ENCODE data around the gene HLA-DQA2.
"Not testable (repeated sequence)": the region's sequence is repeated elsewhere in the genome, so short reads cannot be mapped to it uniquely, and the experiment has no call there.

The HLA-DQA2 gene

DNA sequence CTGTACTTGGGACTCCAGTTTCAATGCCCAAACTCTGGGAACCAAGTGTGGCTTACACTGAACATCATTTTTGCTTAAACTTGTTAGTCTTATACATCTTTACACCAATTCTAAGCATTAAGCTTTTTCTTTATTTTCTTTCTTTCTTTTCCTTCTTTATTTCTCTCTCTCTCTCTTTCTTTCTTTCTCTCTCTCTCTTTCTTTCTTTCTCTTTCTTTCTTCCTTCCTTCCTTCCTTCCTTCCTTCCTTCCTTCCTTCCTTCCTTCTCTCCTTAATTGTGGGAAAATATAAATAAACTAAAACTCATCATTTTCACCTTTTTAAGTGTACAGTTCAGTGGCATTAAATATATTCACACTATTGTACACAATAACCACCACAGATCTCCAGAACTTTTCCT is 31.6 kb upstream of the HLA-DQA2 start:
- TF ChIP-seq ARNT (IDR thresholded peaks at IDR 0.05) (no peak), HDGF (IDR thresholded peaks at IDR 0.05; ENCODE audit: borderline replicate concordance) (no peak), FOXA1 (IDR thresholded peaks at IDR 0.05) (no peak), L3MBTL2 (conservative IDR thresholded peaks at IDR 0.05) (no peak), LEF1 (IDR thresholded peaks at IDR 0.05; ENCODE audit: borderline replicate concordance) (no peak), SUZ12 (IDR thresholded peaks at IDR 0.05) (no peak), ELF4 (IDR thresholded peaks at IDR 0.05) (no peak), CTBP1 (IDR thresholded peaks at IDR 0.05; ENCODE audit: borderline replicate concordance) (no peak), TARDBP (IDR thresholded peaks at IDR 0.05) (no peak), FOXM1 (IDR thresholded peaks at IDR 0.05; ENCODE audit: borderline replicate concordance) (no peak), SP1 (IDR thresholded peaks at IDR 0.05) (no peak), NFRKB (IDR thresholded peaks at IDR 0.05) (no peak), FOXK2 (IDR thresholded peaks at IDR 0.05) (no peak), ZNF384 (IDR thresholded peaks at IDR 0.05) (no peak), BHLHE40 (IDR thresholded peaks at IDR 0.05; ENCODE audit: borderline replicate concordance) (no peak)
- TF ChIP-seq, protein P1, sequence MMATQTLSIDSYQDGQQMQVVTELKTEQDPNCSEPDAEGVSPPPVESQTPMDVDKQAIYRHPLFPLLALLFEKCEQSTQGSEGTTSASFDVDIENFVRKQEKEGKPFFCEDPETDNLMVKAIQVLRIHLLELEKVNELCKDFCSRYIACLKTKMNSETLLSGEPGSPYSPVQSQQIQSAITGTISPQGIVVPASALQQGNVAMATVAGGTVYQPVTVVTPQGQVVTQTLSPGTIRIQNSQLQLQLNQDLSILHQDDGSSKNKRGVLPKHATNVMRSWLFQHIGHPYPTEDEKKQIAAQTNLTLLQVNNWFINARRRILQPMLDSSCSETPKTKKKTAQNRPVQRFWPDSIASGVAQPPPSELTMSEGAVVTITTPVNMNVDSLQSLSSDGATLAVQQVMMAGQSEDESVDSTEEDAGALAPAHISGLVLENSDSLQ (IDR thresholded peaks at IDR 0.05): no peak
- ChIA-PET POLR2A (no interaction called here), CTCF (no interaction called here)
- DNase-seq (ENCODE audit: extremely low spot score): no peak

DNA sequence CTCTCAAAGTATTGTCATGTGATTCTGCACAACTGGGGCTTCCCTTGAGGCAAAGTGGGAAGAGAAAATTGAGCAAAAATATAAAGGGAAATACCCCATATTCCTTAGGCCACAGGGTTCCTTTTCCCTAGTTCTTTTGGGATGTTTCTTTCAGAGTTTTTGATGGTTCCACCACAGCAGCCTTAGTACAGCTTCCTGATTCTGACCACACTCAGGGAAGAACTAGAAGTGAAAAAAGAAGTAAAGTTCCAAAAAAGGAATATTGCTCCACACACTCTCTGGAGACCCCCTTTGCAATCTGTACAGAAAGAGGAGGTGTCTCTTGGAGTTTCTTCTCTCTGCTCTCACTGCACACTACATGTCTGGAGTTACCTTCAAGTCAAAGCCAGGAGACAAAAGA is 27.9 kb upstream of the HLA-DQA2 start:
- POLR2A ChIA-PET: interaction anchor here (0.9 kb wide), 1 partner anchor 259 kb away, joined by 3 read pairs; no protein-coding TSS in a partner anchor
- DNase-seq (ENCODE audit: extremely low spot score): no peak
- TF ChIP-seq ELF4 (IDR thresholded peaks at IDR 0.05) (no peak), FOXK2 (IDR thresholded peaks at IDR 0.05) (no peak), FOXA1 (IDR thresholded peaks at IDR 0.05) (no peak), ARNT (IDR thresholded peaks at IDR 0.05) (no peak), HDGF (IDR thresholded peaks at IDR 0.05; ENCODE audit: borderline replicate concordance) (no peak), BHLHE40 (IDR thresholded peaks at IDR 0.05; ENCODE audit: borderline replicate concordance) (no peak), TARDBP (IDR thresholded peaks at IDR 0.05) (no peak), L3MBTL2 (conservative IDR thresholded peaks at IDR 0.05) (no peak), SP1 (IDR thresholded peaks at IDR 0.05) (no peak), ZNF384 (IDR thresholded peaks at IDR 0.05) (no peak), NFRKB (IDR thresholded peaks at IDR 0.05) (no peak), LEF1 (IDR thresholded peaks at IDR 0.05; ENCODE audit: borderline replicate concordance) (no peak)
- CTCF ChIA-PET: no interaction called here

DNA sequence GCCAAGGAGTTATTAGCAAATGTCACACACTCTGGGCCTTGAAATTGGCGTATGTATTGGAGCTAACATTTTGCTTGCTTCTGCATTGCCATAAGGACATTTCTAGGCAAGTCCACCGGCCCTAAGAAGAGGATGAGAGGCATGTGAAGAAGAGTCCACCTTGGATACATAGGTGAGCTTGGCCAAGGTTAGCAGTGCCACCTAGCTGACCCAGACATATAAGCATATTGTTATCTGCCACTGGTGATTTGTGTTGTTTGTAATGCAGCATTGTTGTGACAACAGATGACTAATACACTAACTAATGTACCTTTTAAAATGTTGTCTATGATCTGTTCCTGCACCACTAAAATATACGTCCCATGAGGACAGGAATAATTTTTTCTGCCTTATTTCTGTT is 24.8 kb upstream of the HLA-DQA2 start:
- TF ChIP-seq NFRKB (IDR thresholded peaks at IDR 0.05) (no peak), FOXM1 (IDR thresholded peaks at IDR 0.05; ENCODE audit: borderline replicate concordance) (no peak), BHLHE40 (IDR thresholded peaks at IDR 0.05; ENCODE audit: borderline replicate concordance) (no peak), ZNF384 (IDR thresholded peaks at IDR 0.05) (no peak), FOXK2 (IDR thresholded peaks at IDR 0.05) (no peak), LEF1 (IDR thresholded peaks at IDR 0.05; ENCODE audit: borderline replicate concordance) (no peak), CTBP1 (IDR thresholded peaks at IDR 0.05; ENCODE audit: borderline replicate concordance) (no peak), L3MBTL2 (conservative IDR thresholded peaks at IDR 0.05) (no peak), FOXA1 (IDR thresholded peaks at IDR 0.05) (no peak), SUZ12 (IDR thresholded peaks at IDR 0.05) (no peak), ELF4 (IDR thresholded peaks at IDR 0.05) (no peak)
- TF ChIP-seq, protein P1 (IDR thresholded peaks at IDR 0.05): no peak
- no peak for DNase-seq (ENCODE audit: extremely low spot score)
- POLR2A ChIA-PET: no interaction called here
- CTCF ChIA-PET: no interaction called here

DNA sequence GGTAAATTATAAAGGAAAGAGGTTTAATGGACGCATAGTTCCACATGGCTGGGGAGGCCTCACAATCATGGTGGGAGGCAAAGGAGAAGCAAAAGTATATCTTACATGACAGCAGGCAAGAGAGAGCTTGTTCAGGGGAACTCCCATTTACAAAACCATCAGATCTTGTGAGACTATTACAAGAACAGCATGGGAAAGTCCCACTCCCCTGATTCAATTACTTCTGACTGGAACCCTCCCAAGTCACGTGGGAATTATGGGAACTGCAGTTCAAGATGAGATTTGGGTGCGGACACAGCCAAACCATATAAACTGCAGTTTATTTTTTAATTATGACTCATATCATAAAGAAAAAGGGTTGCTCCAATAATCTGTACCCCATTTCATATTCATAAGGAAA is 22.3 kb upstream of the HLA-DQA2 start:
- TF ChIP-seq L3MBTL2 (conservative IDR thresholded peaks at IDR 0.05): no peak
- POLR2A ChIA-PET: no interaction called here

DNA sequence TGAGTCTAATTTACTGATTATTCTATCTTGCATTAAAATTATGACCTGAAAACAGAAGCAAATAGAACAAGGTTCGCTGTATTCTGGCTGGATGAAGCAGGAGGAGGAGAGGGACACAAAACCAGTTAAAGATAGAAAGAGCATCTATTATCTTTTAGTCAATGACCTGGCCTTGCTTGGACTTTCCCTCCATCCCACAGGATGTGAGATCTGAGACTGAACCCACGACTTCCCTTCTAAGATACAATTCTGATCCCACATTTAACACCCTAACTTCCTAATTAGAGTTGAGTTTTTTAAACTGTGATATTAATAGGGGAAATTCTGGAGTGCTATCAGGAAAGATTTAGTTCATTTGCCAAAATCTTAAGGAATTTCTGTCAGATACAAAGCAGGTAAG is 3.1 kb upstream of the HLA-DQA2 start:
- DNase-seq (ENCODE audit: extremely low spot score): no peak
- POLR2A ChIA-PET: no interaction called here
- TF ChIP-seq BHLHE40 (IDR thresholded peaks at IDR 0.05; ENCODE audit: borderline replicate concordance) (no peak), ZNF384 (IDR thresholded peaks at IDR 0.05) (no peak)
- CTCF ChIA-PET: interaction anchor here (0.9 kb wide), 1 partner anchor 57 kb away, joined by 6 read pairs; no protein-coding TSS in a partner anchor

More for the DNA sequence above, 22.3 kb upstream of the HLA-DQA2 start:
- CTCF ChIA-PET: no interaction called here
- DNase-seq (ENCODE audit: extremely low spot score): no peak

DNA sequence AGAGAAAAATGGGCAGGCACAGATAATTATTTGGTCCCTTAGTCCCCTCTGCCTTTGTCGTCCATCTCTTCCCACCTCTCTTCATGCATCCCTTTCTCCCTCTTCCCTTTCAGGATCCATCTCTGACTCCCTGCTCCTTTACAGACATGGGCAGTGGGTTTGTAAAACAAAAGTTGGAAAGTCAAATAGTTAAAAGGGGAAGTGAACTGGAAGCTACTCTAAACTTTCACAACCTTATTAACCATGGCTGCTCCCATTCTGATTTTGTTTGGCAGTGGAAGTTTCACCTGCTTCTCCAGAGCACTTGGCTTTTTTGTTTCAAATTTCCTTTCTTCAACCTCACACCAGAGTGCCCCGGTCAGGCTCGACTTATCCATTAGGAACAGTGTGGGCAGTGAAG is 1.2 kb downstream of the HLA-DQA2 start:
- POLR2A ChIA-PET: no interaction called here
- TF ChIP-seq LEF1 (IDR thresholded peaks at IDR 0.05; ENCODE audit: borderline replicate concordance): no peak
- TF ChIP-seq, protein P1 (IDR thresholded peaks at IDR 0.05): no peak
- no peak for TF ChIP-seq ELF4 (IDR thresholded peaks at IDR 0.05)
- no peak for TF ChIP-seq FOXA1 (IDR thresholded peaks at IDR 0.05)
- TF ChIP-seq ZNF384 (IDR thresholded peaks at IDR 0.05): no peak
- CTCF ChIA-PET: no interaction called here
- DNase-seq (ENCODE audit: extremely low spot score): no peak

DNA sequence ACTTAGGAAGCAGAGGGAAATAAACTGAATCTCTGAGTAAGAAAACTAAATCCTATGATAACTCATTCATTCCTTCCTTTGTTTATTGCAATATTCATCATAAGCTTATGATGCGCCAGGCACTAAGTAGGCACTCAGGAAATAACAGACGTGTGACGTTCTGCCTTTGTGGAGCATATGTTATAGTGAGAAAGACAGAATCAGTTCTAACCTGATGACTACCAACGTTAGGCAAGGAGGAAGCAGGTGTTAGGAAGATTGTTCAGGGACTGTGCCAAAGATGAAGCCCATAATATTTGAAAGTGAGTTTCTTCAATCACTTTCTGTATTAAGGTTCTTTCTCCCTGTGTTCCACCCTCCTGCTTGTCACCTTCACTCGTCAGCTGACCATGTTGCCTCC is 3.6 kb downstream of the HLA-DQA2 start:
- ChIA-PET POLR2A (no interaction called here), CTCF (no interaction called here)
- no peak for DNase-seq (ENCODE audit: extremely low spot score)
- TF ChIP-seq, protein P1 (IDR thresholded peaks at IDR 0.05): no peak
- TF ChIP-seq SUZ12 (IDR thresholded peaks at IDR 0.05) (no peak), L3MBTL2 (conservative IDR thresholded peaks at IDR 0.05) (no peak), NFRKB (IDR thresholded peaks at IDR 0.05) (no peak), FOXA1 (IDR thresholded peaks at IDR 0.05) (no peak), ELF4 (IDR thresholded peaks at IDR 0.05) (no peak), BHLHE40 (IDR thresholded peaks at IDR 0.05; ENCODE audit: borderline replicate concordance) (no peak), ARNT (IDR thresholded peaks at IDR 0.05) (no peak)

DNA sequence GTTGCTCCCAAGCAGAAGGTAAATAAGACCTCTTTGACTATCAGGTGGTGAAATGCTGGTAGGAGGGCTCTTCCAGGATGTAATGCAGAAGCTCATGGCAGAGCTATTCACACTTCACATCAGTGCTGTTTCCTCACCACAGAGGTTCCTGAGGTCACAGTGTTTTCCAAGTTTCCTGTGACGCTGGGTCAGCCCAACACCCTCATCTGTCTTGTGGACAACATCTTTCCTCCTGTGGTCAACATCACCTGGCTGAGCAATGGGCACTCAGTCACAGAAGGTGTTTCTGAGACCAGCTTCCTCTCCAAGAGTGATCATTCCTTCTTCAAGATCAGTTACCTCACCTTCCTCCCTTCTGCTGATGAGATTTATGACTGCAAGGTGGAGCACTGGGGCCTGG is 4.5 kb downstream of the HLA-DQA2 start:
- DNase-seq (ENCODE audit: extremely low spot score); POLR2A ChIA-PET; CTCF ChIA-PET: not testable (repeated sequence)

All from HEK293T (cell line).